HG02642 (cell line): Measurements from ENCODE around the gene NTRK3.
A peak's percentile ranks its signal among the peaks of the same experiment; 100 is the strongest.

ENCODE experiments used
- ATAC-seq: cut with Tn5 transposase; IDR thresholded peaks from one replicate; pipeline ENCODE4 v1.9.1; 2021; ENCODE audit warnings: mild to moderate bottlenecking; ENCODE audit not compliant: unreplicated experiment, poor library complexity

NTRK3 gene

GRCh38 chr15:88256279-88257230, at the start of gene NTRK3:
Gene NTRK3 (minus strand): TSS chr15:88256739. CDS start chr15:88256153, 586 bp downstream.
- no peak for ATAC-seq

DNA sequence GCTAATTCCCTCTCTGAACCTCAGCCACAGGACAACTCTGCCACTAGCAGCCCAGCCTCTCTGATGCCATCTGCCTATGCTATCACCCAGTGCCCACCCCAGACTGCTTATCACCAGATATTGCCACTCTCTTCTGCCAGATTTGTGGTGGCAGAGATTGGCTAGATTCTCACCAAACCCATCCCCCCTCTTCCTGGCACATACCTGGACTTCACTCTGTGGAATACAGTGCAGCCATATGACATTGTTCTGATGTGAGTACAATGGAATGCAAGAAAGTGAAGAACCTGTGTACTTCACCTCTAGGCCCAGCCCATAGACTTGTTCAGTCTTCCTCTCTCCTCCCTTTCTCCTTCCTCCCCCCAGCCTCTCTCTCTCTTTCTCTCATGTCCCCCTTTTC, 46.9 kb upstream of the NTRK3 start:
- ATAC-seq: no peak

GRCh38 chr15:88302373-88302772, 45.8 kb upstream of the NTRK3 start:
- ATAC-seq: no peak

DNA sequence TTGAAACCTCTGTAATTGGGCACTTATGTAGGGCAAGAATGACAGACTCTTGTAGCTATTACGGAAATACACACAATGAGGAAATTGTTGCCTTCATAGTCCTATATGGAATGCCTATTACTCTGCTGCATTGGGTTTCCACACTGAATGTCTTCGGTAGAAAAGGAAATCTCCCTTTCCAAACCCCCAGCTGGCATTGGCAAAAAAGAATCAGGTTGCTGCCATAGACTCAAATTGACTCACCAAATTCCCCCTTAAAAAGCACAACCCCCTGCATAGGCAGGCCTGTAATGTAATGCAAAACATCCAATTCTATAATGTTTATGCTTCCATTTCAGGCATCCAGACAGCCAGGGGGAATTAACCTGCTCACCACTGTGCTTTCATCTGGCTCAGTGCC, 44.8 kb upstream of the NTRK3 start:
- no peak for ATAC-seq

DNA sequence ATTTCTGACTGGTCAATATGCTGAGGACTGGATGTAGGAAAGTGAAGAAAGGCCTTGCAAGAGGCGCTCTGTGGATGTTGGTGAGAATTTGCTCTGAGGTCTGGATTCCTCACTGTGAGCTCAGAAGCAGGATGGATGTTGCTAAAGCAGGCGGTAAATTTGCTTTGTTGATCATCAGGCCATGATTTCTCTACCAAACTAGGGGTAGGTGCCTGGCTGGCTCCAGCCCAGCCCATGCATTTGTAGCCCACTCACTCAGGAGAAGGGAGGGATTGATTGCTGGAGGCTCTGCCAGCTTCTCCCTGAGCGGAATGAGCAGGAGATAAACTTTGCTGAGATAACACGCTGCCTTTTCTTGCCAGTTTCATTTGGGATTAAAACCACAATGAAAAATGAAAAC, 44.3 kb upstream of the NTRK3 start:
- ATAC-seq: no peak

DNA sequence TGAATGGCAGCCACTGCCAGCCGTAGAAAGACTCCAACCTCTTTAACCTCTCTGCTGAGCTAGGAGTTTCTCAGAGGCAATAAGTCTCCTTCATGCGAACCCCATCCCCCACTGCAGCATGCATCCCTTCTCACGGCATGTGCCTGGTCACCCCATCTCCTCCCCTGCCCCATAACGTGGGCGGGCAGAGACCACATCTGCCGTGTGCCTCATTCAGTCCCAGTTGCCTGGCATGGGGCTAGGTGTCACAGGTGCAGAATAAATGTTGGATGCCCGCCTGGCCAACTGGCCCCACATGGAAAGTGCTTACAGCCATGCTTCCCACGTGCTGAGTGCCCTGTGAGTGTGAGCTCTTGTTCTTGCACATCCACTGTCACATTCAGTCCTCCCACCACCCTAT, 43.5 kb upstream of the NTRK3 start:
- ATAC-seq: no peak

- no peak for ATAC-seq
Observed at GRCh38 chr15:88299497-88299896, 43.0 kb upstream of the NTRK3 start.

- ATAC-seq: no peak
Observed at GRCh38 chr15:88288661-88289060, 32.1 kb upstream of the NTRK3 start.

DNA sequence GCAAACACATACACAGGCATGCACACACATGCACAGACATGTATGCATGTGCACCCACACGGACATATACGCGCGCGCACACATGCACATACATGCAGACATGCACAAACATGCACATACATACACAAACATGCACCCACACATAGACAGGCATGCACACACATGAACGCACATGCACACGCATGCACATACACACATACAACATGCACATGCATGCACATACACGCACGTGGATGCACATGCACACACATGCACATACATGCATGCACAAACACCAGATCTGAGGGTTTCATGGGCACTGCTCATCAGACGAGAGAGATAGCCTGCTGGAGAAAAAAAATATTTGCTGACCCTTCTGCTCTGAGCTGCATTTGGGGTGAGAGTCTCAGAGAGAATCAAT, 31.7 kb upstream of the NTRK3 start:
- no peak for ATAC-seq

DNA sequence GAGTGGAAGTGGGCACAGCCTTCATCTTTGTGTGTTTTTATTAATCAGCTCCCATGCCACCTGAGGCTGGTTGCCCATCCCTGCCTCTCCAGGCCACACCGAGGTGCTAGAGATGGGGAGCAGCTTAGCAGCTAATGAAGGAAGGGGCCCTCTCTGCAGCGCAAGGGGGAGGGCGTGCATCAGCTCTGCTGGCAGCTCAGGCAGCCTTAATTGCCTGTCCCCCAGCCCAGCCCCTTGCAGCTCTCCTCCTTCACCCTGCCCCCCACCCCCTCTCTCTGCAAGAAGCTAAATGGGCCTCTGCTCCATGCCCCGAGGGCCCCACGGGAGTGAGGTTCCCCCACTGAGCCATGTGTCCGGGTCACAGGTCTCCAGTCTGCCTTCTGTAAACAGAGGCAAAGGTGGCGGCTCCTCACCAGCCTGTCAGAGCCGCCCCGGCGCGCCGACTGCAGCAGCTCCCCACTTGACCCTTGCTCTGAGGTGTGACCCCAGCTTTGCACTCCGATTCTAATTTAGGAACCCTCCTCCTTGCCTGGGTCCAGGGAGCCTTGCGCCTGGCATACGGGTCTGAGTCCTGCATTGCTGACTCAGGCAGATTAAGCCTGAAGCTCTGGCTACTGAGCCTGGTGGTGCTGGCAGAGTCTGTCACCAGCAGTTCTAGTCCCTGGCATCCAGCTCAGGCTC, 27.9 kb upstream of the NTRK3 start:
- ATAC-seq: no peak

DNA sequence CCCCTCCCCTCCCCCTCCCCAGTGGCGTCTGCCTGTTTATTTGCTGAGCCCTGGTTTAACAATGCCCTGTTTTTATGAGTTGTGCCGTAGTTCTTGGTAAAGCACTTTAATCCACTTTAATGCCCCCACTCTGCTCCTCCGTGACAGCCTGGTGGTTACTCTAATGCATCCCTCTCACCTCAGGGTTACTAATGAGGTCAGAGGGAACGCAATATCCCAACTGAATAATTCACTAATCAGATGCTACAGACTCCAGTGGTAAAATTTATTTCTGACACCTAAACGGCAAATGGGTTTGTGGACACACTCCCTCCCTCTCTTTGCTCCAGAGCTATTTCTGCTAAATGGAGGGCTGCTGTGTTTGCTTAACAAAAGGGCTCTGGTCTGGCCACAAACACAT, 26.1 kb upstream of the NTRK3 start:
- ATAC-seq: no peak

DNA sequence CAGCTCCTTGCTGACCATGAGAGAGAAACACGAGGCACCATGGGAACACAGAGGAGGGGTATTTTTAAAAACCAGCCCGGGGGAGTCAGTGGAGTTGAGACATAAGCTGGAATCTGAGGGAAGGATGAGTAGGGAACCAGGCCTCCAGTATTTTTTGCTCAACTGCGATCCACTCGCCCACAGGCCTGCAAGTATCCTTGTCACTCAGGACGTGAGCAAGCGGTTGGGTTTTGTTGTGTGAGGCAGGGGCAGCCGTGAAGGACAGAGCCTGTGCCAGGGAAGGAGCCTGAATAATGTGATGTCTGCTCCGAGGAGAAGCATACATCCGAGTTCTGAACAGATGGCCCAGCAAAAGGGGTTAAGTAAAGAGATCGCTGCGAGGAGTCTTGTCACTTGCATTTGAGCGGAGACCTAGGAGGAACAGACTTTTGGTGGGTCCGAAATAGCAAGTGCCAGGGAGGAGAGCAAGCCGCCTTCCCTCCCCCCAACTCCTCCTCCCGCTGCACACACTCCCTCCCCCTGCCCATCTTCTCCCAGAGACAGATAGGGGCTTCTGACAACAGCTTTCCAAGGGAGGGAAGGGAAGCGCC, 20.4 kb upstream of the NTRK3 start:
- no peak for ATAC-seq

DNA sequence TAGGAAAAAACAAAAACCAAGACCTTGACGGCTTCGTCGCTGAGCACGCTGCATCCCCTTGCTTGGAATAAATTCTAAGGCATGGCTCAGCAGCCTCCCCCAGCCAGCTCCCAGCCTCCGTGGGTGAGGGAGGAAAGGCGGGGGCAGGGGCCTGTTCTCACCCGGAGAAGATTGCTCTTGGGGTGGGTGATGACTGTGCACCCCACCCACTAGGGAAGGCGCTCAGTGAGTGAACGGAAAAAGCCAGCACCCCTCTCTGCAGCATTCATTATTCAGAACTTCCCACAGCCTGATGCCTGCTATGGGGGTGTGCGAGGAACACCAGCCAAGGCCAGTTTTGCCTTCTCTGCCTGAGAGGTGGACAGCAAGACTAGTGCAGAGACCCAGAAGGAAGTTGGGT, 19.3 kb upstream of the NTRK3 start:
- no peak for ATAC-seq

- ATAC-seq: peak; percentile 87
Observed at GRCh38 chr15:88274553-88275460, 18.3 kb upstream of the NTRK3 start.

GRCh38 chr15:88272421-88272820, 15.9 kb upstream of the NTRK3 start:
- no peak for ATAC-seq

DNA sequence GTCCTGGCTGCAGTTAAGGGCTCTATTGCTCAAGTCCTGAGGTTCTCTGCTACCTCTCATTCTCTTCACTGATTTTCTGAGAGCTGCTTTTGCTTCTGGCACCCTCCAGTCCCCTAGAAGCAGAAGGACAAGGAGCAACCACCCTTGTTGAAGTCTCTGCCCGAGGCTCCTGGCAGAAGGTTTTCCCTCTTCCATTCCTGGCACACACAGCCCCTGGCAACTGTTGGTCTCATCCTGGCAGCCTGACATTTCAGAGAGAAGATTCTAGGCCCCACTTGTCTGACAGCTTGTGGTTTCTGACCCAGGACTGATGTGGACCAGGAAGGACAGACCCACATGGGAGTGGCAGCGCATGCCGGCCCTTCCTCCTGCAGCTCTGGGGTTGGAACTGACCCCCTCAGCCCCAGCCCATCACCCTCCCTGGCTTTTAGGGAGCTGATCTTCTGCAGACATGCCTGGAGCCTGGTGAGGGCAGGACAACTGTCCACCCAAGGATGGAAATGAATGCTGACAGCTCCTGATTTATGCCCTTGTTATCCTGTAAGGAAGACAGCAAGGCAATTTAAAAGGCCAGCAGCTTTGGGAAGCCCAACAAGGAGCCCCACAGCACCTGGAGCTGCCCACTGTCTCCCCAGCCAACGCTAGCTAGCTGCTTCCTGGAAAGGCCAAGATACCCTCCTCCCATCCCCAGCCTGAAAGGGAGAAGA, 13.0 kb upstream of the NTRK3 start:
- ATAC-seq: no peak

DNA sequence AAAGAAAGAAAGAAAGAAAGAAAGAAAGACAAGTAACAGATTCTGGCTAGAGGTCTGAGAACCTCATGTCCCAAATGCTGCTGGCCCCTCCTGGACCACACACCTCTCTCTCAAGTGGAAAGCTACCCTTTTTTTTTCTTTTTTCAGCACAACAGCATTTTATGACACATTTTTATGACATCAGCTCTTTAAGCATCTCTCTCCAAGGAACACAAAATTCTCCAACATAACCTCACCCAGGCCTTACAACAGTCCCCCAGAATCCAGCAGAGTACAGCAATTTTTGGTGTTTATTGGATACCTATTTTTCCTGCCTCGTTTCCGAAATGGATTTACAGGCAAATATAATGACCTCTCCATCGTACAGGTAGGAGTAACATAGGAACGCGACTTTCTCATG, 11.2 kb upstream of the NTRK3 start:
- no peak for ATAC-seq

DNA sequence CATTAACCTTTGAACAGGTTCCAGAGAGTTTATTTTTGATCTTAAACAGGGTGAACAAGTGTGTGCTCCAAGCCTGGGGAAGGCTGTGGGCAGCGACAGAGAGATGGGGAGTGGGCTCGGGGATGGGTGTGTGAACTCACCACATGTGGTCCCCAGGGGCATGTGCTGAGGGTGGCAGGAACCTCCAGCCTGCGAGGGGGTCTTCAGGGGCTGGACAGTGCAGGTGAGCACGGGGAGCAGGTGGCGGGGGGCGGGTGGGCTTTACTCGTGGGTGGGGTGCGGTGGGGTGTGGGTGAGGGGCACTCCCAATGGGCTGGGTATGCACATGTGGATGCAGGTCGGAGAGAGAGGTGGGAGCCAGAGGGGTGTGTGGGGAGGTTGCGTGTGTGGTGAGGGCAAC, 9.6 kb upstream of the NTRK3 start:
- ATAC-seq: no peak

DNA sequence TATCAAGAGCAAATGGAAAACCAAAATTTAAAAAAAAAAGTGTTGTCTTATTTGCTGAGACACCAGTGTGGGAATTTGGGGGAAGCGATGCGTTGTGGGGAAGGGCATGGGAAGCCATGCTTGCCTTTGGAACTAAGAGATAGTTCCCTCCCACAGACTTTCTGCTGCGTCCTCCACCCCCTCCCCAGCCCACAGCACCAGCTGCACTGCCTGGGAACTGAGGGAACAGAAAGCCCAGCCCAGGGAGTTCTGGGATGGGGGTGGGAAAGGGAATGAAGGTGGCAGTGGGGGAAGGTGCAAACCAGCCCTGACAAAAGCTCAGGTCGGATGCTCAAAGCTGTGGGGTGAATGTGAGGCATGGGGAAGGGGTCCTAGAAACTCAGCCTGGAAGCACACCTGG, 8.1 kb upstream of the NTRK3 start:
- no peak for ATAC-seq

GRCh38 chr15:88262064-88262463, 5.5 kb upstream of the NTRK3 start:
- ATAC-seq: no peak
